ENCODE measurements around the gene NXPH2.
"Not testable (repeated sequence)": the region's sequence is repeated elsewhere in the genome, so short reads cannot be mapped to it uniquely, and the experiment has no call there.

The NXPH2 gene

GRCh38 chr2:138707392-138708074 is 72.7 kb downstream of the NXPH2 start:
- DNase-seq, result no peak

- no peak for DNase-seq
Observed at GRCh38 chr2:138703242-138703641, 76.9 kb downstream of the NXPH2 start.

- DNase-seq, result no peak
Observed at GRCh38 chr2:138700716-138701115, 79.5 kb downstream of the NXPH2 start.

- no peak for DNase-seq
Observed at GRCh38 chr2:138699421-138699820, 80.8 kb downstream of the NXPH2 start.

- no peak for DNase-seq
Observed at GRCh38 chr2:138698428-138698827, 81.8 kb downstream of the NXPH2 start.

GRCh38 chr2:138691667-138692066 is 88.5 kb downstream of the NXPH2 start:
- DNase-seq, result no peak

GRCh38 chr2:138689705-138690104 is 90.5 kb downstream of the NXPH2 start:
- DNase-seq, result no peak

GRCh38 chr2:138682163-138682562 is 98.0 kb downstream of the NXPH2 start:
- DNase-seq, result no peak

GRCh38 chr2:138677221-138677620 is 103.0 kb downstream of the NXPH2 start:
- DNase-seq, result no peak

- DNase-seq, result no peak
Observed at GRCh38 chr2:138676619-138677021, 103.6 kb downstream of the NXPH2 start.

GRCh38 chr2:138671566-138671965 is 108.6 kb downstream of the NXPH2 start:
- DNase-seq, result no peak

- no peak for DNase-seq
Observed at GRCh38 chr2:138670734-138671133, 109.5 kb downstream of the NXPH2 start.

- no peak for DNase-seq
Observed at GRCh38 chr2:138665937-138666336, 114.3 kb downstream of the NXPH2 start.

GRCh38 chr2:138658187-138658894 is 121.8 kb downstream of the NXPH2 start:
- no peak for DNase-seq

- no peak for DNase-seq
Observed at GRCh38 chr2:138654146-138654545, 126.0 kb downstream of the NXPH2 start.

- no peak for DNase-seq
Observed at GRCh38 chr2:138652378-138652777, 127.8 kb downstream of the NXPH2 start.

GRCh38 chr2:138649571-138649970 is 130.6 kb downstream of the NXPH2 start:
- DNase-seq, result no peak

- DNase-seq, result no peak
Observed at GRCh38 chr2:138648606-138649005, 131.6 kb downstream of the NXPH2 start.

GRCh38 chr2:138644776-138645175 is 135.4 kb downstream of the NXPH2 start:
- DNase-seq, result not testable (repeated sequence)

GRCh38 chr2:138640921-138641676 is 139.1 kb downstream of the NXPH2 start:
- no peak for DNase-seq

- DNase-seq, result no peak
Observed at GRCh38 chr2:138637686-138638085, 142.5 kb downstream of the NXPH2 start.

GRCh38 chr2:138637061-138637460 is 143.1 kb downstream of the NXPH2 start:
- DNase-seq, result no peak

GRCh38 chr2:138633049-138633448 is 147.1 kb downstream of the NXPH2 start:
- no peak for DNase-seq

- no peak for DNase-seq
Observed at GRCh38 chr2:138632066-138632620, 148.0 kb downstream of the NXPH2 start.
